ENCODE results near the gene POLN. TPM values are rescaled to one million over a fixed set of nuclear protein-coding genes. Genes with fewer than 3 reads are reported as not detected.

POLN gene
- total RNA-seq, 1 donor from 2014 or later, result 0.21 TPM

DNA sequence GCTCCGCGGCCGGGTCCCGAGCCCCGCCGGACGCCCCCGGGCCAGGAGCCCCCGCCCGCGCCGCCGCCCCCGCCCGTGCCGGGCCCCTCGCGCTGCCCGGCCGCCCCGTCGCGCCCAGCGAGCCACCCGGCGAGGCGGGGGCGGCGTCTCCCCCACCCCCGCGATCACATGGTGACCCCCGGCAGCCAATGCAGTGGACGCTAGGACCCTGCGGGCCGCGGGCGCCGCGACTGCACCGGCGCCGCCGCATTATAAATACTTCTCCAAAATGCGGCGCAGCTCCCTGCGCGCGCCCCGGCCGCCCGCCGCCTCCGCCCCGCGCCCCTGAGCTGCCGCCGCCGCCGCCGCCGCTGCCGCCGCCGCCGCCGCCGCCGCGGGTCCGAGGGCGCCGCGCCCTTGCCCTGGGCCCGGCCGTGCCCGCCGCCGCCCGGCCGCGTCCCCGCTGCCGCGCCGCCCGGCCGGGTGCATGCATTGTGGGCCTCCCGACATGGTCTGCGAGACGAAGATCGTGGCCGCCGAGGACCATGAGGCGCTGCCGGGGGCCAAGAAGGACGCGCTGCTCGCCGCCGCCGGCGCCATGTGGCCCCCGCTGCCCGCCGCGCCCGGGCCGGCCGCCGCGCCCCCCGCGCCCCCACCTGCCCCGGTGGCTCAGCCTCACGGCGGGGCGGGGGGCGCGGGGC, 182.7 kb downstream of the POLN start, which contains the start of gene NAT8L:
Gene NAT8L, plus strand, starts transcription at position 282 of the 680 bp plus-strand sequence. Its CDS starts 185 bp downstream, at position 467.
- Histone ChIP-seq H3K9me3 (no peaks in the 10 kb centered on the region), H3K27me3 (peaks cover 15% of the 10 kb centered on the region), H3K4me3 (peak within 1 kb of the TSS; percentile 56 to 58), H3K4me1 (peaks cover 0 to 2% of the 10 kb centered on the region in 2 donors), H3K27ac (no peak within 1 kb of the TSS), H3K36me3 (no peaks in the 10 kb centered on the region)
- TF ChIP-seq CTCF (IDR thresholded peaks at IDR 0.05), result no peak
- intact Hi-C loops (cut with DNase I), result no loop called here
- no peak for DNase-seq (ENCODE audit: low spot score in 2 of 2)

- Histone ChIP-seq H3K9me3 (no peaks in the 10 kb centered on the region), H3K27ac (no peak overlapping the region), H3K4me1 (peaks cover 0 to 2% of the 10 kb centered on the region in 2 donors), H3K4me3 (peak overlapping the region; percentile 56 to 58), H3K36me3 (no peaks in the 10 kb centered on the region), H3K27me3 (peaks cover 15% of the 10 kb centered on the region)
- no peak for TF ChIP-seq CTCF (IDR thresholded peaks at IDR 0.05)
- no peak for DNase-seq (ENCODE audit: low spot score in 2 of 2)
- intact Hi-C loops (cut with DNase I), result no loop called here
Measured at GRCh38 chr4:2058264-2059045, 183.5 kb downstream of the POLN start.

DNA sequence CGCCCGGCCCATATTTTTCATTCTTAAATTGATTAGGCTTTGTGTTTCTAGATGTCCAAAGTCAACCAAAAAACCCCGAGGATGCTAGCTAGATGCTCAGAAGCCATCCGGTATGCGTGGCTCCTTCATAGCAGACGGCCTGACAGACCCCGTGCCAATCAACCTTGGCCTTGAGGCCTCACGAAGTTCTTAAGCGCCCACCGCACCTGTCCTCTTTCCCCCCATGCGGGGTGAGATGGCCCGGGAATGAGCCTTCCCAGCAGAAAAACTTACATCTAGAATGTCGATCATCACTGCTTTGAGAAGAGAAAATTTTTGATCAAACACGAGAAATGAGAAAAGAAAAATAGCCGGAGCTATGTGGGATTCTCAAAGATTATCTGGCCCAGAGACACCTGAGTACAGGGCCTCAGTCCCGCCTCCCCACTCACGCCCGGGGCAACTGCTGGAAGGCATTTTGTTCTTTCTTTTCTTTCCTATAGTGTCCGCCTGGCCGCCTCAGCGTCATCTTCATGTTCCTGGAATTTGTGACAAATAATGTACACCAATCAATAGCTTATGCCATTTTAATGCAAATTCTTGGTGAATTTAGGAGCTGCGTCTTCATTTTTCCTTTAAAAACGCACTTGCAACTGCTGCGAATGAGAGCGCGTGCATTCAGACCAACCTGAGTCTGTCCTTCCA, 184.4 kb downstream of the POLN start:
- H3K27me3 ChIP-seq, result peaks cover 15% of the 10 kb centered on the region
- intact Hi-C loops (cut with DNase I), result no loop called here
- no peak overlapping the region for H3K4me3 ChIP-seq
- H3K36me3 ChIP-seq, result no peaks in the 10 kb centered on the region
- H3K9me3 ChIP-seq, result no peaks in the 10 kb centered on the region
- H3K27ac ChIP-seq, result no peak overlapping the region
- DNase-seq (ENCODE audit: low spot score in 2 of 2), result no peak
- TF ChIP-seq CTCF (IDR thresholded peaks at IDR 0.05), result no peak
- peaks cover 0 to 2% of the 10 kb centered on the region in 2 donors for H3K4me1 ChIP-seq

DNA sequence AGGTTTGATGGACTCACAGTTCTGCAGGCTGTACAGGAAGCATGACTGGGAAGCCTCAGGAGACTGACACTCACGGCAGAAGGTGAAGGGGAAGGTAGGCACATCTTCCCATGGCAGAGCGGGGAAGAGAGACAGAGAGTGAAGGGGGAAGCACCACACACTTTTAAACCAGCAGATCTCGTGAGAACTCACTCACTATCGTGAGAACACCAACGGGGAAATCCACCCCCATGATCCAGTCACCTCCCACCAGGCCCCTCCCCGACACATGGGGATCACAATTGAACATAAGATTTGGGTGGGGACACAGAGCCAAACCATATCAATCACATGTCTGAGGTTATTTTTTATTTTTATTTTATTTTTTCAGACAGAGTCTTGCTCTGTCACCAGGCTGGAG, 187.7 kb downstream of the POLN start:
- no peak for TF ChIP-seq CTCF (IDR thresholded peaks at IDR 0.05)
- no peaks in the 10 kb centered on the region for H3K27me3 ChIP-seq
- H3K4me1 ChIP-seq, result peaks cover 0 to 2% of the 10 kb centered on the region in 2 donors
- DNase-seq (ENCODE audit: low spot score in 2 of 2), result no peak
- intact Hi-C loops (cut with DNase I), result no loop called here
- no peaks in the 10 kb centered on the region for H3K9me3 ChIP-seq
- no peak overlapping the region for H3K27ac ChIP-seq
- no peak overlapping the region for H3K4me3 ChIP-seq
- no peaks in the 10 kb centered on the region for H3K36me3 ChIP-seq

DNA sequence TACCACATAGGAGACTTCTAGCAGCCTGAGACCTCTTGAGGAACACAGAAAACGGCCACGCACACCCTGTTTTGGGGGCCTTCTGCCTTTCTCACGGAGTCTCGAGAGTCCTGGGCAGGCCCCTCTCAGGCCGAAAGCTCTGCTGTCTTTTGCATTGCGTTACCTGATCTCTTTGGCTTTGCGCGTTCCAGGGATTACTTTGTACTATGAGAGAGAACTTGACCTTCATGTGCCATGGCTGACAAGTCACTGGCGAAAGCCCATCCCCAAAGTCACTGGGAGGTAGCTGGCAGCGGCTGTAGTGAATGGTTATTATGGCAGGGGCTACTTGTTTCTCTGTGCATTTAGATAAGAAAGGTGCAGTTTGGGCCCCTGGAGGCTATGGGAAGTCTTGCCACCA, 190.8 kb downstream of the POLN start:
- no peak for TF ChIP-seq CTCF (IDR thresholded peaks at IDR 0.05)
- no peak for DNase-seq (ENCODE audit: low spot score in 2 of 2)
- H3K36me3 ChIP-seq, result no peaks in the 10 kb centered on the region
- no peaks in the 10 kb centered on the region for H3K4me1 ChIP-seq
- no peak overlapping the region for H3K4me3 ChIP-seq
- H3K9me3 ChIP-seq, result no peaks in the 10 kb centered on the region
- H3K27me3 ChIP-seq, result no peaks in the 10 kb centered on the region
- H3K27ac ChIP-seq, result no peak overlapping the region
- intact Hi-C loops (cut with DNase I), result no loop called here

Measured in ascending aorta (tissue), 2 donors.